ENCODE measurements around the gene PLCB3.
A peak's percentile ranks its signal among the peaks of the same experiment; 100 is the strongest.
"Not testable (repeated sequence)": the region's sequence is repeated elsewhere in the genome, so short reads cannot be mapped to it uniquely, and the experiment has no call there.

PLCB3 gene

DNA sequence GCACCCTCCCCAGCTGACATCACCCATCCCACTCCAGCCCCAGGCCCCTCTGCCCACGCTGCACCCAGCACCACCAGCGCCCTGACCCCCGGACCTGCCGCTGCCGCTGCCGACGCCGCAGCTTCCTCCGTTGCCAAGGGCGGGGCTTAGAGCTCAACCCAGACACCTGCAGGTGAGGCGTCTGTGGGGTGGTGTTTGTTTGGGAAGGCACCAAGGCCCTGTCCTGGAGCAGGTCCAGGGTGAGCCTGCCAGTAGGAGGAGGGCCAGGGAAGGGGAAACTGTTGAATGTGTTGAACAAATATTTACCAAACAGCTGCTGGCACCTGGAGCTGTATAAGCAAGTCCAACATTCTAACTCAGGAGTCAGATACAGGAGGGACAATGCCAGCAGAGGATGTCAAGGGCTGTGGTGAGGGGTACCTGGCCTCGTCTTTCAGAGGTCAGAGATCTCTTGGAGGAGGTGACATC, 13.8 kb upstream of the PLCB3 start:
- no peak for DNase-seq

DNA sequence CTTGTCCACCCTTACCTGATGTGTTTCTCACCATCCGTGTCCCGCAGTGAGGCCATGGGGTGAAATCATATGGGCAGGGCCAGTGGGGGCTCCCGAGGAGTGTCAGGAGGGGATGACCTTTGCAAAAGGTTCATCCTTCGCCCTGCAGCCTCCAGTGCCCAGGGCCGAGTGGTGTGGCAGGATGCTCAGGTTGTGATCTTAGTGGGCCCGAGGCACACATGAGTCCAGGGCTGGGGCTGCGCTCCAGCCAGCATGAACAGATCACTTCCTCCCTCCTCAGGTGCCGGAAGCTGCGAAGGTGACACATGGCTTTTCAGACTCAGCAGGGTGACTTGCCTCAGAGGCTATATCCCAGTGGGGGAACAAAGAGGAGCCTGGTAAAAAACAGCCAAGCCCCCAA, 13.3 kb upstream of the PLCB3 start:
- no peak for DNase-seq

DNA sequence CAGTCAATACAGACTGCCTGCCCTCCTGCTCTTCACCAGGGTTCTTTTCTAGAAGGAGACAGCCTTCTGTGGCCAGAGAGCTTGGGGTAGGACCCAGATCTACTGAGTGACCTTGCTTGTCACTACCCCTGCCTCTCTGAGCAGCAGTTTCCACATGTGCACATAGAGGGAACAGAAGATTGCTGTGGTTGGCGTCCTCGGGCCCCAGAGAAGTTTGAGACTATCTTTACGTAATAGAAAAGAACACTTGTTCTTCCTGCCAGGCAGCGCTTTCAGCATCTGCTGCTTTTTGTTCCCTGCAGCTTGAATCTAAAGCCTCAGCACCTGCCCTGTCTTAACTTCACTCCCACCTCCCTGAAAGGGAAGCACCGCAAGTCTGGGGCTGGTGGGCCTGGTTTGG, 12.3 kb upstream of the PLCB3 start:
- DNase-seq = no peak

DNA sequence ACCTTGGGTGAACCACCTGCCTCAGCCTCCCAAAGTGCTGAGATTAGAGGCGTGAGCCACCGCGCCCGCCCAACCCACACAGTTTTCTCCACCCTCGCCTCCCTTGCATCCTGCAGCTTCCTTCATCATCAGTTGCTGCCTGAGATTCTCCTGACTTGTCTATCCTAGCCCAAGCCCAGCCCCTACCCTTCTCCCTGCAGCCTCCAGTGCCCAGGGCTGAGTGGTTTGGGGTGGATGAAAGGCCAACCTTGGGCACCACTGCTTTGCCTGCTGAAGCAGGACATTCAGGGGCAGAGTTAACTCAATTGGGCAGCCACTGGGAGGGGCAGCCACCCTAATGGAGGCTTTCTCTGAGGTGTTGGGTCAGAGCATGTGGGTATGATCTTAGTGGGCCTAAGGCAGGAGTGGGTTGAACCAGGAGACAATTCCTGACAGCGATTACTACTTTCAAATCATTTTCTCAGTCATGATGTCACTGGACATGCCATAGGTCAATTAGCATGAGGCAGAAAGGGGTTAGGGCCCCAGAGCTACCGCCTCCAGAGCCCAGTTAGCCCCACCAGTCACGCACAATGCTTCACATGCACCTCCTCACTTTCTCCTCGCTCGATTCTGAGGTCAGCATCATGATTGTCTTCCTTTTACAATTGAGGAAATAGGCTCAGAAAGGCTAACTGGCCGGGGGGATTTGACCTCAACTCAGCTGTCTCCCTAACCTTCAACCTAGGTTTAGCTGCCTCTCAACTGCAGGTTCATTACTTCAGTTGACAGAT, 11.5 kb upstream of the PLCB3 start:
- no peak for DNase-seq

DNA sequence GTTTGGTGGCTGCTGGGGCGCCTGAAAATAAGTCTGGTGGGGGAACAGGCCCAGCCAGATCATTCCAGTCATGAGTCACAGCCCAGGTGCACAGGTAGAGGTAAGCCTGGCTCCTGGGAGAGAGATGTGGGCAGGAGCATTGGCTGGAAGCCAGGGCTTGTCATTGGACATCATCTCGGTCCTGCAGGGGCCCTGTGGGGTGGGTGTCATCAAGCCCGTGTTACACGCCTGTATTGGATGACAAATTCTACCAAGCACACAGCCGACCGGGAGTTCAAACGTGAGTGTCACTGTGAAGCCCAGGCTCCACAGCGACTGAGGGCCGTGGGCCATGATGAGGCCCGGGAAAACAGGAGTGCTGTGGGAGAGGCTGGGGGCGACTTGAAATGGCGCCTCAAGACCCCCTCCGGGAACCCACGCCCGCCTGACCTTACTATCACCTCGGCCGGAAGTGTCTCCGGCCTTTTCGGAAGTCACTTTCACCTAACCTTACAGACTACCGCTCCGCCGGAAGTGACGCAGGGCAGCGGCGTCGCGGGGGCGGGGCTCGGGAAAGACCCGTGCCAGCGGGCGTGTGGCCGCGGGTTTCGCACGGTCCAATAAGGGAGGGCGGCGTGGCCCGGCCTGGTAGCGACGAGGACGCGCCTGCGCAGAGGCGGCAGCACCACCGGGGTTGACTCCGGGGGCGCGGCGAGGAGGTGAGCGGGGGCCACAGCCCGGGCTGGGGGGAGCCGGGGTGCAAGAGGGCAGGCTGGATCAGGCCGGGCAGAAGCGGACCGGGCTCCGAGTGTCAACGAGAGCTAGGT, 10.7 kb upstream of the PLCB3 start, which contains the start of gene FKBP2:
Gene FKBP2 (plus strand): TSS at position 661 of the 806 bp plus-strand sequence. CDS start 1,293 bp downstream, outside the sequence.
- DNase-seq = peak; percentile 96 to 99 (median 98)

DNA sequence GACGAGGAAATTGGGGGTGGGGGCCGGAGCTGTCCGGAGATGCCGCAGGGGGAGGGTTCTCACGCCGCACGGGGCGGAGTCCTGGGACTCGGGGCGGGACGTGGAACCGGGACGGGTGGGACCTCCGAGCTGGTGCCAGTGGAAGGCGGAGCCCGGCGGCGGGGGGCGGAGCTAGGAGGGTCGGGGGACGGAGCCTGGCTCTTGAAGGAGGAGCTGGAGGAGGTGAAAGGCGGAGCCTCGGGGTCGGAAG, 10.2 kb upstream of the PLCB3 start:
- peak in 4 of 5 donors; percentile 99 to 100 (median 99) for DNase-seq

DNA sequence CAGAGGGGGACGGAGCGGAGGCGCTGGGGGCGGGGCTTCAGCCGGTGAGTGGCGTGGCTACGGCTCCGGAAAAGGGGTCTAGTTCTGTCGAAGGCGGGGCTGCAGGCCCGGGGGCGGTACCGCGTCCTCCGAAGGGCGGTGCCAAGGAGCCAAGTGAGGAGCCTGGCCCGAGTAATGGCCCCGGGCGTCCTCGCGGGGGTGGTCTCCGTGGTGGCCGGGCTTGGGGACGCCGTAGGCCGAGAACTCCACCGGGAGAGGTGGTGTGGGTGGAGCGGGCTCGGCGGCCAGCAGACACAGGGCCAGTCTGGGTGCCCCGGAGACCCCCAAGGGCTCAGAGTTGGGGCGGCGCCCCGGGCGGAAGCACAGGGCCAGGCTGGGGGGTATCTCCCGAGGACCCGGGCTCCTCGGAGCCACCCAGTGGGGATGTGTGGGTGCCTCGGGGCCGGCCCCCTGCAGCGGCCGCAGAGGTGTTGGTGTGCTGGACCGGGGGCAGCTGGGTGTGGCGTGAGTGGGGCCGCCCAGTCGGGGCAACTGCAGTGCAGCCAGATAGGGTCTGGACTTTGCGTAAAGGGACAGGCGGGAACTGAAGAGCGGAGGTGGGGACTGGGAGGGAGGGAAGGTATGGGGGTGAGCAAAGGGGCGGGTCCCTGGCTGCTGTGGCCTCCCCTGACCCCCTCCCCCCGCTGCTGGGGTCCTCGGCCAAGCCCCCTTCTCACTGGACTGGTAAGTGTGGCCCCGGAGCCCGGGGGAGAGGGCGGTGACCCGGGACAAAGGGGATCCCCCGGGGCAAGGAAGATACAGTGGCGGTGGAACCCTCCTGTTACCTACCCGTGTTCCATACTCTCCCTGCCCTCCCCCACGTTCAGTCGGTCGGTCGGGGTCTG, 9.6 kb upstream of the PLCB3 start:
- DNase-seq = peak in 1 of 5 donors; percentile 99

DNA sequence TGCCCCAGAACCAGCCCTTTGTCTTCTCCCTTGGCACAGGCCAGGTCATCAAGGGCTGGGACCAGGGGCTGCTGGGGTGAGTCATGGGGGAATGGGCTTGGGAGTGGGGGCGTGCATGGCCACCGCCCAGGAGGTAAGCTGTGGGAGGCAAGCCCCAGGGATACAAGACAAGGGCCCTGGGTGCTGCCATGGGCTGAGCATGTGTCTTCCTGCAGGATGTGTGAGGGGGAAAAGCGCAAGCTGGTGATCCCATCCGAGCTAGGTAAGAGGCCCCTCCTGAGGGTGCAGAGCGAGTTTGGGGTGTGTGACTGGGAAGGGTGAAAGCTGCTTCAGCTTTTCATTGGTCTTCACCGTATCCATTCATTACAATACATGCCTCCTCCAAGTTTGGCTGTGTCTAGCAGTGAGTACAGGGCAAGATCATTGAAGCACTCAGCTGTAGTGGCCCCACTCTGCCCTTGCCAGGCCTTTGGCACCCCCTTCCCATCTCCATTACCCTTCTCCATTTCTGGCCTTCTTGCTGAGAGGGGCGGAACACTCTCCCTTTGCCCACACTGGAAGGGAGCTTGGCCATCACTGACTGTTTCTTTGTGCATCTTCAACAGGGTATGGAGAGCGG, 8.0 kb upstream of the PLCB3 start:
- DNase-seq = no peak

DNA sequence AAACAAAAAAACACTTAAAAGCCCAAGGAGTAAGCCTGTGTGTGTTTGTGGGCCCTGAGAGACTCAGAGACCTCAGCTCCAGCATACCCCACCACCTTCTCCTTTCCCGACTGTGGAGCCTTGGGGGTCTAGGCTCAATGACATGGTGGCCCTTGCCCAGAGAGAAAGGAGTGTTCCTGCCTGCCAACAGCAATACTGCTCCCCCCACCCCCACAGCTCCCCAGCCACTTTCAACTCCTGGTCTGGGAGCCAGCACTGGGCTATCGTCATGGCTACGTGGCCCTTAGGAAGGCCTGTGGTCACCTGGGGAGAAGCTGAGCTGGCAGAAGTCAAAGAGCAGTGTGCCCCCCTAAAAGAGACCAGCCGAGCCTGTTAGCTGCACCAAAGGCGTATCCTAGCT, 7.2 kb upstream of the PLCB3 start:
- no peak for DNase-seq

DNA sequence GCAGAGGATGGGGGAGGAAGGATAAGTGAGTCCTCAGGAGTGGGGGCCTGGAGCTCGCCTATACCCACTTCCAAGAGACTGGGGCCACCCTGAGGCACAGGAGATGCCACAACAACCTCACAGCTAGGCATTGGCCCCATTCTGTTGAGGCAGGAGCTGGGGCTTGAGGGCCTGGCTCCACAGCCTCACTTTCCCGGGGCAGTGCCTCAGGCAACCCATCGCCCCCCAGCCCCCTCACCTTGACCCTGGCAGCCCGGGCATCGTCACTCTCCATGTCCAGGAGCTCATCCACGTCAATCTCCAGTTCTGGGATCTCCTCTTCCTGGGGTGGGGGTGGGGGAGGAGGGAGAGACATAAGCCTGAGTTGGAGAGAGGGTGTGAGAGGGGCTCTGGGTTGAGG, 6.4 kb upstream of the PLCB3 start:
- DNase-seq = no peak

DNA sequence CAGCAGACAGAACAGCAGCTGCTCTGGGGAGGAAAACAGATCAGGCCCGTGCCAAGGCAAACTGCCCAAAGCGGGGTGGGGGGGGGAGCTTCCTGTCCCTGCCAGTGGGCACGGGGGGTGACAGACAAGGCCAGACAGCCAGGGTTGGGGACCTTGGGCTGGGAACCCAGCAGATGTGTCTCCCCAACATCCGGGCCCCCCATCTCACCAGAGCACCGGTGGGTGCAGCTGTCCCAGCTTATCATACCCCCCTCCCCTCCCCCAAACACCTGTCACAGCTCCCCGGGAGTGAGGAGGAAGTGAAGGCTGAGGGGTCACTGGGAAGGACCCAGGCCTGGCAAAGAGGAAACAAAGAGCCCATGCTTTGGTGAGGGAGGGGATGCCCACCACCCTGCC, 5.9 kb upstream of the PLCB3 start:
- peak in 1 of 5 donors; percentile 30 for DNase-seq

DNA sequence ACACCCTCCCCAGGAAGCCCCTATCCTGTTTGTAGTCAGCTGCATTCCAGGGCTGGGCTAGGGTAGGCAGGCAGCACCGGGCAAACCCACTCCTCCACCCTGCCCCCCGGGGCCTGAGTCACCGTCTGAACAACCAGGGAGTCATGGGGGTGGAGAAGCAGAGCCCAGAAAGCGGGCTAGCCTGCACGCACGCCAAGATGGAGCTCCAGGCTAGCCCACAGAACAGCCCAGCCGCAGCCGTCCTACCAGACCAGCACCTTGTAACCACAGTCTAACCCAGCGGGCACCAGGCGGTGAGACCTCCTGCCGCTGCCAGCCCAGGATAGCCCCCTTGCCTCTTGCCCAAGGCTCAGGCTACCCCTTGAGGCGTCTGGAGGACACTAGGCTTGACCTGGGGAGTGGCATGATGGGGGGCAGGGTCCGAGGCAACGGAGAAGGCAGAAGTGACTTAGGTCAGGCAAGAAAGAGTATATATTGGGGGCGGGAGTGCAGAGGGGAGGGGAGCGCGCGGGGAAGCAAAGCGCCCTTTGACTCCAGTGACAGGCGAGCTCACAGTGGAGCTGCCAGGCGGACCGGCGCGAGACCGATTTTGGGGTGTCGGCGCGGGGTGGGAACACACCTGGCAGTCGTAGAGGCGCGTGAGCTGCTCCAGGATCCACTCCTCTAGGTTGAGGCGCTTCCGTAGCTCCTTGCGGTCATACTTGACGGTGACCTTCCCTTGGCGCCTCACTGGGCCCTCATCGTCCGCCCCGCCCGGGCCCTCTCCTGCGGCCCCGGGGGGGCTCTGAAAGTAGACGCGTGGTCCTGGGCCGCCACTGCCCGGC, 5.3 kb upstream of the PLCB3 start:
- peak in 4 of 5 donors; percentile 37 to 67 (median 52) for DNase-seq

DNA sequence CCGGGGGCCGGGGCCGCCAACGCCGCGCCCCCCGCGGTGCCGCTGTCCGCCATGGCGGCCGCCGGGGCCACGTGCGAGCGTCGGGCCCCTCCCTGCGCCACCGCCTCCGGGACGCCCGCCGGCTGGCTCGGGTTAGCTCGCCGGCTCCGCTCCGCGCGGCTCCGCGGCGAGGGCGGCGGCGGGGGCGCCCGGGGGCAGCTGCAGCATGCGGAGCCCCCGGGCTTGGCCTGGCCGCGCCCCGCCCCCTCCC, 4.8 kb upstream of the PLCB3 start:
- DNase-seq = not testable (repeated sequence)

DNA sequence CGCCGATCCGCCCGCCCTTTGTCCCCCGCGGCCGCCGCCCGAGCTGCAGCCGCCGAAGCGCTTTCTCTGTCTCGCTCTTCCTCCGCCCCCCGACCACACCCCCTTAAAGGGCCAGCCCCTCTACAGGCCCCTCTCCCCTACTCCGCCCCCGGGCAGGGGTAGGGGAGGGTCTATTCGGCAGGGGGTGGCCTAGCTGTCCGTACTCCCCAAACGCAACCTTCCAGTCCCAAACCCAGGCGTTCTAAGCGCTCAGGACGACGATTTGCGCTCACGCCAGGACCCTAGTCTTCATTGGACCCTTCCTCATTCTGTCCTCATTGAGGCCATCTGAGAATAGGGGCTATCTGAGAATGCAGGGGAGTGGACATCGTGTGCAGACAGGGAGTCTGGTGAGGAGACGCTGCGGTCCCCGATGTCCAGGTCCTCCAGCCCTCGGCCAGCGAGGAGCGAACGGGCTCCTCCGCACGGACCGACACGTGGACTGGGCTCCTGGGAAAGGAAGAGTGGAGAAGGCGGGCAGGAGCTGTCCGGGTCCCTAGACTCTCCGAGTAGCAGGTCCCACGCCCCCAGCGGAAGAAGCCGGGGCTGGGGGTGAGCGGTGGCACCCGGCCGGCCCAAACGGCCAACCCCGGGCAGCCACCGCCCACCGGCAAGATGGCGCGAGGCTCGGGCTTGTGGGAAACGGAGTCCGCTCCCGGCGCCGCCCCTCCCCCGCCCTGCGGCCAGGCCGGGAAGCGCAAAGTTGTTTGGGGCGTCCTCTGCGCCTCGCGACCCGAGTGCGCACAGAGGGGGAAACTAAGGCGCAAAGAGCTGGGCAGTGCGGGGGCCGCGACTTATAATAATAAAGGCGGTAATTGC, 4.2 kb upstream of the PLCB3 start, which contains the start of gene PPP1R14B:
Gene PPP1R14B (minus strand): TSS at position 73 of the 858 bp plus-strand sequence. CDS start 270 bp downstream, outside the sequence.
- peak; percentile 65 to 80 (median 71) for DNase-seq

DNA sequence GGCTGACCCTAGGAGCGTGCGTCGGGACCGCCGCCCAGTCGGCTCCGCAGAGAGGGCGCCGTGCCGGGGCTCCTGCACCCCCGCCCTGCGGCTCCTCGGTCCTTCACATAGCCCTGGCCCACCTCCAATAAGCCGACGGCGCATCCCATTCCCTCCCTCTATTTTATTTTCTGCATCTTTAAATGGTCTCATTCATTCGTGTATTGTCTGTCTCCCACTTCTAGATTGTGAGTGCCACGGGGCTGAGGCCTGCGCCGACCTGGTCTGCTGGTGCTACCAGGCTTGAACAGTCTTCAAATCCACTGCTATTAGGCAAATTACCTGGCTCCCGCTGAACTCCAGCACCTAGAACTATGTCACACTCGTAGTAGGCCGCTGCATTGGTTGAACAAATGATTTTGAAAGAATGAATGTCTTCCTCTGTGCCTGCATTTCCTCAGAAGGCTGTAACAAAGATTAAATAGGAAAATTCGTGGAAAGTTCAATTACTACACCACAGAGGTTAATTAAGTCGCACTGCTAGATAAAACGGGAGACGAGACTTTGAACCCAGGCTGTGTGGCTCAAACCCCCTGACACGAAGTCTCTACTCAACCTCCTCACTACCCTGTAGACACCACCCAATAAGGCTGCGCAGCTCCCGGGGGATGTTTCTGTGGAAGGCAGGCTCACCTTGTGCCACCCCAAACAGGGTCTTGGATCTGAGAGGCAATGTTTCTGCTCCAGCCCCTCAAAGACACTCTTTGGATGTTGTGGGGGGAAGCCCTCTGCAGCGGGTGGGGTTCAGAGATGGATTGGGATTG, 3.4 kb upstream of the PLCB3 start:
- no peak for DNase-seq

DNA sequence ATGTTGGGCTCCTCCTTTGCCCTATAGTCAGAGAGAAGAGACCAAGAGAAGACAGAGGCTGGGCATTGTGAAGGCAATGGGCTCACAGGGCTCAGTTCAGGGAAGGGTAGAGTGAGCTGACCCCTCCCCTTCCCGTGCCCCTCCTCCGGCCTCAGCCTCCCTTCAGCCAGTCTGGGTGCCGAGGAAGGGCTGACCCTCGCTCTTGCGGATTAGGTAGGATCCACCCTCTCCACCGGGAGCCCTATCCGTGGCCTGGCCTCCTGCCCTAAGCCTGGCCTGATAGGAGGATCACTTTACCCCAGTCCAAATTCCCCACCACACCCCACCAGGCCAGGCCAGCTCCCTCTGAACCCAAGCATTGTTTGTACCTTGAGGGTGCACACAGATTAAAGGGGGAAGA, 2.8 kb upstream of the PLCB3 start:
- DNase-seq = no peak

DNA sequence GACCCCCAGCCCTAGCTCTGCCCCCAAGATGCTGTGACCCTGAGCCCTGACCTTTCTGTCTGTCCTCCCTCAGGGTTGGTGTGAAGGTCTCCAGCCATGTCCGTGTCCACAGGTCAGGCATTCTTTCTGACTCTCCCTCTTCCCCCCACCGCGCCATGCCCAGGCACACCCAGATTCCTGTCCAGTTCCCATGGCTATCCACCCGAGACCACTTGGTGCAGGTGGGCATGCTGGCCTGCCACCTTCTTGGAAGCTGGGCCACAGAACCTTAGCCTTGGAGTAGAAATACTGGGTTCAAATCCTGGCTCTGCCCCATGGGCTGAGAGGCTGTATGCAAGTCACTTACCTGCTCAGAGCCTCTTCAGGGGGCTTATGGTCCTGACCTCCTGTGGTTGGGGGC, 2.3 kb upstream of the PLCB3 start:
- no peak for DNase-seq

DNA sequence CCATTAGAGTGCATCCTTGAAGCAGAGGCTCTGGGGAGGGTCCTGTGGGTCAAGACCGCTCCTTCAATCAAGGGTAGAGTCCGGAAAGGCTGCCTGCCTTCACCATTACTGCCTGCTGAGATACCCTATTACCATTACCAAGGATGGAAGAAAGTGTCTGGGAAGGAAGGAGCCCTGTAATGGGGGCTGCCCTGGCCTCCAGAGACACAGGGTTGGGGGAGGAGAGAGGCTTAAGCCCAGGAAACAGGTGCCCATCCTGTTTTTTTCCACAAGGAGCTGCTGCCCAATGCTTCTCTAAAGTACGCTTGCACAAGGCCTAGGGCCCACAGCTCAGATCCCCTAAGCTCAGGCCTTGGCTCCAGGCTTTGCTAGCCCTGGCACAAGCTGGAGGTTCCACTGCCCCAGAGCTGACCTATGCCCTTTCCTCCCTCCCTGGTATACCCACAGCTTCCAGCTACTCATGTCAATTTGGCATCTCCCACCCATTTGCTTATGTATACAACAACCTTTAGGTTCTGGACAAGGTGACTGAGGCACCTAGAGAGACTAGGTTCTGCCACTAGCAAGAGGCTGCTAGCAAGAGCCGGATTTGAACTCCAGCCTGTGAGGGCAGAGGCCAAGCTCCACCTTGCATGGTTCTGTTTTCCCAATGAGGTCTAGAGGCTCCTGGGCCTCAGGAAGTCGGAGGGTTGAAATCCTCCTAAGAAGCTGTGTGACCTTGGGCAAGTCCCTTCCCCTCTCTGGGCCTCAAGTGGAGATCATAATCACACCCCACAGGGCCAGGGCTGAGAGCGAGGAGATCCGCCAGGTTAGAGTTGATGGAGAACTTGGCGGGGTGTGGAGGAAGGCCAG, 1.5 kb upstream of the PLCB3 start:
- no peak for DNase-seq

DNA sequence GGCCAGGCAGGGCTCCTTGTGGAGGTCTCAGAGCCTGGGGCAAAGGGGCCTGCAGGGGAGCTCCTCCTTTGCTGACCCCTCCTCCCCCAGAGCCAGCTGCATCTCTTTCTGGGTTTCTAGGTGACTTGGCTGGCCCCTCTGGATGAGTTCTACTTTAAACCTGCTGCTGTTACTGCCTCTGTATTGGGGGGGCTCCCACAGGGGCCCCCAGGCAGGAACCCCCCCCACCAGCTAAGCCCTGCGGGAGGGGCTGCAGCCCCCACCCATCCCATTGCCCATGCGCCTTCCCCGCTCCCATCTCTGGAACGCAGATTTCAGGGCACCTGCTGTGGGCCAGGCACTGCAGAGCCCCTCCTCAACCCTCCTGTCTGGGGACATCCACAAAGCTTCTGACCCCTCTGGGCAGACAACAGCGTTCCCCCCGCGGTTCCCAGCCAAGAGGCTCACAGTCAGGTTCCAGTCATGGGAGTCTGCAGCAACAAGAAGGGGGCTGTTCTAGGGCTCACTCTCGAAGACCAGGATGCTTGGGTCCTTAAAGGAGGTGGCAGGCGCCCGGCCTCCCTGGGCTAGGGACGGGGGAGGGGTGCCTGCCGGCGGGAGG, 815 bp upstream of the PLCB3 start:
- no peak for DNase-seq

All from T-helper 1 cell (primary cell).